SH-SY5Y (cell line): ENCODE results near the gene RGPD3.

ENCODE experiments used
- GATA2 ChIP-seq: IDR thresholded peaks from 2 replicates; pipeline ENCODE4 v1.6.1; 2011; ENCODE audit warnings: mild to moderate bottlenecking, low read depth, low read length
- GATA3 ChIP-seq: IDR thresholded peaks from 2 replicates; pipeline ENCODE4 v1.6.1; 2011; ENCODE audit warnings: low read depth, mild to moderate bottlenecking, low read length, moderate library complexity

DNA sequence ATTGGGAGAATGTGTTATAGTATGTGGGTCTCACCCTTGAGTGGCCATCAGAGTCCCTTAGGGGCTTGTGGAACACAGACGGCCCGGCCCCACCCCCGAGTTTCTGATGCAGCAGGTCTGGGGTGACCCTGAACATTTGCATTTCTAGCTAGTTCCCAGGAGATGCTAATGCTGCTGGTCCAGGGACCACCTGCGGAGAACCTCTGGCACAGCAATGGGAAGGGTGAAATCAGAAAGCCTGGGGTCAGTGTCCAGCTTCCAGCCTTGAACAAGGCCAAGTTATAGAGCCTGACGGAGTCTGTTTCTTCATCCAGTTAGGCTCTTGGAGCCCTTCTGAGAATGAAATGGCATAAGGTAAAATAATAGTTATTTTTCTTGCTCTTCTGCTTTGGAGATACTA lies 126.5 kb downstream of the RGPD3 start:
- TF ChIP-seq GATA2 (no peak), GATA3 (no peak)
